ENCODE results near the gene MAGEA9B. TPM values are rescaled to one million over a fixed set of nuclear protein-coding genes. Genes with fewer than 3 reads are reported as not detected.
"Not testable (repeated sequence)": the region's sequence is repeated elsewhere in the genome, so short reads cannot be mapped to it uniquely, and the experiment has no call there.

The MAGEA9B gene
- total RNA-seq, 4 donors from 2014 or later: not detected

DNA sequence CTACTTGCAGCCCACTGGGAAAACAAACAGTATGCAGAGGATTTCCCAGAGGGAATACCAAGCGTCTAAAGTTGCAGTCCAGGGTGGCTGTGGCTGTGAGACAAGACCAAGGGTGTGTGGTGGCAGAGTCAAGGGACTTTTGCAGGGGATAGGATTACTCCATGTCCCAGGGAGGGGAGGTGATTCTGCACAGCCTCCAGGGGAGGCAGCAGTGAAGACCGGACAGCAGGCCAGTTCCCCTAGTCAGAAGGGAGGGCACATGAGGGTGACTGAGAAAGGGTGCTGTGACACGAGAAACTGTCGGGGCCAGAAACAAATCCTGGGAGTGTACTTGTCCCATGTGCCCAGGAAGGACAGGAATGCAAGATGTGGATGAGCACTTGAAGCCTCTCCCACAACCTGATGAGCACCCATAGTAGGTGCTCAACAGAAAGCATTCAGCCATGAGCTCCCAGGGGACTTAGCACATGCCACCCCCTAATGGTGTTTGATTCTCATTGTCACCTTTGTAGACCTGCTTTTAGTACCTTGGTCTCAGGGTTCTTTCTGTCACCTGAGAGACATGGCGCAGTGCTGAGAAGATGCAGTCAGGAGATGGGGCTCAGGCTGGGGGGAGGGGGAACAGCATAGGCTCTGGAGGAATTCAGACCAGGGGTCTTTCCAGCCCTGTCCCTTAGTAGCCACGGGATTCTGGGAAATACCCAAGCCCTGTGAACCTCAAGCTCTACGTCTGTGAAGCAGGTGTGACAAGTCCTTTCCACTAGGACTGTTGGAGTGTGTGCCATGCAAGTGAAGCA is 19.4 kb downstream of the MAGEA9B start:
- intact Hi-C loops (cut with DNase I): no loop called here
- H3K4me1 ChIP-seq: peaks cover 0 to 4% (median 0%) of the 10 kb centered on the region in 4 donors
- no peaks in the 10 kb centered on the region for H3K36me3 ChIP-seq
- no peak overlapping the region for H3K4me3 ChIP-seq
- 74% methylated on average over 7 of the region's 7 CpGs for WGBS
- H3K9me3 ChIP-seq: no peaks in the 10 kb centered on the region
- TF ChIP-seq POLR2AphosphoS5 (IDR thresholded peaks at IDR 0.05): no peak
- TF ChIP-seq POLR2A (IDR thresholded peaks at IDR 0.05; ENCODE audit: low read depth): no peak
- TF ChIP-seq CTCF (IDR thresholded peaks at IDR 0.05): no peak
- no peak for TF ChIP-seq EP300 (IDR thresholded peaks at IDR 0.05)
- H3K27ac ChIP-seq (replicated peaks in 1 of 4): no peak overlapping the region
- no peaks in the 10 kb centered on the region for H3K27me3 ChIP-seq
- no peak for DNase-seq (ENCODE audit: extremely low spot score)

DNA sequence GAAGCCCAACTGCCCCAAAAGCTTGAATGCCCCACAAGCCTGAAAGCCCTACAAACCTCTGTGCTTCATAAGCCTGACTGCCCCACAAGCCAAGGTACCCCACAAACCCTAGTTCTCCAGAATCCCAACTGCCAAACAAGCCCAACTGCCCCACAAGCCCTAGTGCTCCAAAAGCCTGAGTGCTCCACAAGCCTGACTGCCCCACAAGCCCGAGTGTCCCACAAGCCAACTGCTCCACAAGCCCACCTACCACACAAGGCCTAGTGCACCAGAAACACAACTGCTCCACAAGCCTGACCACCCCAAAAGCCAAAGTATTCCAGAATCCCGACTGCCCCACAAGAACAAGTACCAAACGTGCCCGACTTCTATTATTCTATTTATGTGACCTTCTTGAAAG is 23.9 kb downstream of the MAGEA9B start:
- Histone ChIP-seq H3K9me3 (no peaks in the 10 kb centered on the region), H3K36me3 (no peaks in the 10 kb centered on the region), H3K27ac (replicated peaks in 1 of 4) (no peak overlapping the region), H3K4me1 (no peaks in the 10 kb centered on the region), H3K27me3 (no peaks in the 10 kb centered on the region), H3K4me3 (no peak overlapping the region)
- intact Hi-C loops (cut with DNase I): loop anchor here (5.0 kb wide), 1 partner anchor 64 kb away; no protein-coding TSS in a partner anchor
- no peak for TF ChIP-seq EP300 (IDR thresholded peaks at IDR 0.05)
- TF ChIP-seq POLR2AphosphoS5 (IDR thresholded peaks at IDR 0.05): no peak
- TF ChIP-seq POLR2A (IDR thresholded peaks at IDR 0.05; ENCODE audit: low read depth): no peak
- DNase-seq (ENCODE audit: extremely low spot score): no peak
- 74% methylated on average over 4 of the region's 4 CpGs for WGBS

DNA sequence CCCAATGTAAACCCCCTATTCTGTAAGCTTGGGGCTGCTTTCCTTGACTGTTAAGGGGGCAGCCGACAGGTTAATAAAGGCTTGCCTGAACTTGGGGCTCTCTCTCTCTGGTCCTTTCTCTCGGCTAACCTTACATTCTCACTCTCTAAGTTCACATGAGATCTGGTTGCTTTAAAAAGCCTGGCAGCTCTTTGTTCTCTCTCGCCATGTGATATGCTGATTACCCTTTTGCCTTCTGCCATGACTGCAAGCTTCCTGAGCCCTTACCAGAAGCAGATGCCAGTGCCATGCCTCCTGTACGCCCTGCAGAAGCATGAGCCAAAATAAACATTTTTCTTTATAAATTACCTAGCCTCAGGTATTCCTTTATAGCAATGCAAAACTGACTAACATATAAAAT is 32.0 kb downstream of the MAGEA9B start:
- H3K9me3 ChIP-seq; intact Hi-C loops (cut with DNase I); H3K27me3 ChIP-seq; H3K27ac ChIP-seq (replicated peaks in 1 of 4); H3K4me3 ChIP-seq; DNase-seq (ENCODE audit: extremely low spot score); H3K4me1 ChIP-seq; H3K36me3 ChIP-seq: not testable (repeated sequence)
- no CpG with 5 or more reads among the region's 4 CpGs for WGBS

DNA sequence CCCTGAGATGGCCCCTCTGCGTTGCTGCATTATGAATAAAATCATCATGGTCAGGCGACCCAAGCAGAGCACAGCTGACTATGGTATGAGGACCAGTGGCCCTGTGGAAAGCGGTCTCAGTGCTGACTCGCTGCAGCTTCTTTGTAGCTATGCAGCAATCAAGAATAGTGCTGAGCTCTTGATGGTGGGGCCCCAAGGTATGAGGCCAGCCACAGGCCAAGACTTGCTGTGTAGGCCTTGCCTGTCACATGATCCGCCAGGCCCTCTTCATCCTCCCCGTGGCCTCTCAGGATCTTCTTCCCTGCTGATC is 35.4 kb downstream of the MAGEA9B start:
- intact Hi-C loops (cut with DNase I); DNase-seq (ENCODE audit: extremely low spot score); H3K36me3 ChIP-seq; H3K4me1 ChIP-seq; H3K27ac ChIP-seq (replicated peaks in 1 of 4); H3K27me3 ChIP-seq; H3K4me3 ChIP-seq; H3K9me3 ChIP-seq: not testable (repeated sequence)
- WGBS: no CpG with 5 or more reads among the region's 6 CpGs

GRCh38 chrX:149551245-149551938 is 35.9 kb downstream of the MAGEA9B start:
- H3K4me1 ChIP-seq; H3K27ac ChIP-seq (replicated peaks in 1 of 4); H3K36me3 ChIP-seq; DNase-seq (ENCODE audit: extremely low spot score); H3K27me3 ChIP-seq; H3K9me3 ChIP-seq; intact Hi-C loops (cut with DNase I); H3K4me3 ChIP-seq: not testable (repeated sequence)
- WGBS: no CpG with 5 or more reads among the region's 4 CpGs

- intact Hi-C loops (cut with DNase I); H3K27ac ChIP-seq (replicated peaks in 1 of 4); H3K27me3 ChIP-seq; H3K36me3 ChIP-seq; H3K4me1 ChIP-seq; H3K9me3 ChIP-seq; DNase-seq (ENCODE audit: extremely low spot score); H3K4me3 ChIP-seq: not testable (repeated sequence)
- 100% methylated on average over 1 of the region's 1 CpG for WGBS
Measured at GRCh38 chrX:149550454-149550853, 36.8 kb downstream of the MAGEA9B start.

GRCh38 chrX:149549701-149550100 is 37.6 kb downstream of the MAGEA9B start, which contains the start of gene HSFX3:
TSS of gene HSFX3 (minus strand) at chrX:149549924. CDS start at chrX:149549852, 72 bp downstream.
- no CpG with 5 or more reads among the region's 6 CpGs for WGBS
- DNase-seq (ENCODE audit: extremely low spot score); H3K36me3 ChIP-seq; H3K27ac ChIP-seq (replicated peaks in 1 of 4); H3K27me3 ChIP-seq; H3K4me3 ChIP-seq; intact Hi-C loops (cut with DNase I); H3K9me3 ChIP-seq; H3K4me1 ChIP-seq: not testable (repeated sequence)

GRCh38 chrX:149547782-149548181 is 39.5 kb downstream of the MAGEA9B start:
- no CpG with 5 or more reads among the region's 3 CpGs for whole genome bisulfite sequencing
- H3K9me3 ChIP-seq; intact Hi-C loops (cut with DNase I); DNase-seq (ENCODE audit: extremely low spot score); H3K36me3 ChIP-seq; H3K4me3 ChIP-seq; H3K4me1 ChIP-seq; H3K27me3 ChIP-seq; H3K27ac ChIP-seq (replicated peaks in 1 of 4): not testable (repeated sequence)

DNA sequence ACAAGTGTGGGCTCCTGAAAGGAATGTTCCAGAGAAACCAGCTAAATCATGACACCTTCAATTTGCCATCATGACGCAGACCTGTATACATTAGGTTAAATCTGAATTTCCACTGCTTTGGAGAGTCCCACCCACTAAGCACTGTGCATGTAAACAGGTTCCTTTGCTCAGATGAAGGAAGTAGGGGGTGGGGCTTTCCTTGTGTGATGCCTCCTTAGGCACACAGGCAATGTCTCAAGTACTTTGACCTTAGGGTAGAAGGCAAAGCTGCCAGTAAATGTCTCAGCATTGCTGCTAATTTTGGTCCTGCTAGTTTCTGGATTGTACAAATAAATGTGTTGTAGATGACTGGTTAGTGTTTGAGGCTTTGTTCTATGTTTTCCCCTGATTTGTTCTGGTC is 40.3 kb downstream of the MAGEA9B start:
- H3K9me3 ChIP-seq; H3K27ac ChIP-seq (replicated peaks in 1 of 4); H3K27me3 ChIP-seq; H3K4me3 ChIP-seq; intact Hi-C loops (cut with DNase I); DNase-seq (ENCODE audit: extremely low spot score); H3K4me1 ChIP-seq; H3K36me3 ChIP-seq: not testable (repeated sequence)
- WGBS: 83% methylated on average over 1 of the region's 1 CpG

DNA sequence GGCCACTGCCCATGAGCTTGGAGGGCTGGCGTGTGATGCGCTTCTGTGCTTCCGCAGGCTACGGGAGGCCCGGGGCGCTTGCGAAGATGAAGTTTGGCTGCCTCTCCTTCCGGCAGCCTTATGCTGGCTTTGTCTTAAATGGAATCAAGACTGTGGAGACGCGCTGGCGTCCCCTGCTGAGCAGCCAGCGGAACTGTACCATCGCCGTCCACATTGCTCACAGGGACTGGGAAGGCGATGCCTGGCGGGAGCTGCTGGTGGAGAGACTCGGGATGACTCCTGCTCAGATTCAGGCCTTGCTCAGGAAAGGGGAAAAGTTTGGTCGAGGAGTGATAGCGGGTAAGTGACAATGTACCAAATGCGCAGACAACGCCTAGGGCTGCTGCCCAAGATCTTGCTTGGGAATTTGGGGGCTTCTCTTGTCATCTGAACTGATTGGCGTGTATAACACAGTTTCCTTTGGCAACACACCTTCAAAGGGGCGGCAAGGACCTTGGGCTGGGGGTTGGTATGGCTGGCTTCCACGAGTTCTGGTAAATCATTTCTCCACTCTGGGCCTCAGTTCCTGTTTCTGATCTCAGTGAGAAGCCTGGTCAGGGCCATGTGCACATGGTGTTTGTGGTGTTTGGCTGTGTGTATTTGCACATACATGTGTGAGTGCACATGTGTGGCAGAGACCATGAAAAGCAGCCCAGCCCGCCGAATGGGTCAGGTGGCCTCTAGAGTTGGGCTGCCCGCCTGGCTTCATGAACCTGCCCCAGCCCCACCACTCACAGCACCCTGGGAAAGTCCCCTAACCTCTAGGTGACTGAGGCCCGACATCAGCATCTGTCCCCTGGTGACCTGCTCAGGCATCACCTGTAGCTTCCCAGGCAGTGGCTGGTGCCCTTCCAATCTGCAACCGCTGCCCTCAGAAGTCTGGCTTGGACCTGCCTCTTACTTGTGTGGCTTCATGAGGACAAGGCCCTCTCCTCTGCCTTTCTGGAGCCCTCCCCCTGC is 41.4 kb downstream of the MAGEA9B start:
- DNase-seq (ENCODE audit: extremely low spot score); H3K9me3 ChIP-seq; H3K4me3 ChIP-seq; H3K36me3 ChIP-seq; intact Hi-C loops (cut with DNase I); H3K27ac ChIP-seq (replicated peaks in 1 of 4); H3K27me3 ChIP-seq; H3K4me1 ChIP-seq: not testable (repeated sequence)
- WGBS: 72% methylated on average over 11 of the region's 29 CpGs
